ENCODE measurements around the gene POC1A.

GRCh38 chr3:52061121-52061910, 92.9 kb downstream of the POC1A start:
- TF ChIP-seq CTCF (IDR thresholded peaks at IDR 0.05; ENCODE audit: low read depth, low read length, poor library complexity, severe bottlenecking), result no peak
- no peak for TF ChIP-seq EZH2phosphoT487 (IDR thresholded peaks at IDR 0.05; ENCODE audit: borderline replicate concordance, low read length)
